ENCODE results near the gene NR2F2. TPM values are rescaled to one million over a fixed set of nuclear protein-coding genes. Genes with fewer than 3 reads are reported as not detected.
"Not testable (repeated sequence)": the region's sequence is repeated elsewhere in the genome, so short reads cannot be mapped to it uniquely, and the experiment has no call there.

The NR2F2 gene
- total RNA-seq, 1 experiment from 2014 or later, result 16.2 TPM

DNA sequence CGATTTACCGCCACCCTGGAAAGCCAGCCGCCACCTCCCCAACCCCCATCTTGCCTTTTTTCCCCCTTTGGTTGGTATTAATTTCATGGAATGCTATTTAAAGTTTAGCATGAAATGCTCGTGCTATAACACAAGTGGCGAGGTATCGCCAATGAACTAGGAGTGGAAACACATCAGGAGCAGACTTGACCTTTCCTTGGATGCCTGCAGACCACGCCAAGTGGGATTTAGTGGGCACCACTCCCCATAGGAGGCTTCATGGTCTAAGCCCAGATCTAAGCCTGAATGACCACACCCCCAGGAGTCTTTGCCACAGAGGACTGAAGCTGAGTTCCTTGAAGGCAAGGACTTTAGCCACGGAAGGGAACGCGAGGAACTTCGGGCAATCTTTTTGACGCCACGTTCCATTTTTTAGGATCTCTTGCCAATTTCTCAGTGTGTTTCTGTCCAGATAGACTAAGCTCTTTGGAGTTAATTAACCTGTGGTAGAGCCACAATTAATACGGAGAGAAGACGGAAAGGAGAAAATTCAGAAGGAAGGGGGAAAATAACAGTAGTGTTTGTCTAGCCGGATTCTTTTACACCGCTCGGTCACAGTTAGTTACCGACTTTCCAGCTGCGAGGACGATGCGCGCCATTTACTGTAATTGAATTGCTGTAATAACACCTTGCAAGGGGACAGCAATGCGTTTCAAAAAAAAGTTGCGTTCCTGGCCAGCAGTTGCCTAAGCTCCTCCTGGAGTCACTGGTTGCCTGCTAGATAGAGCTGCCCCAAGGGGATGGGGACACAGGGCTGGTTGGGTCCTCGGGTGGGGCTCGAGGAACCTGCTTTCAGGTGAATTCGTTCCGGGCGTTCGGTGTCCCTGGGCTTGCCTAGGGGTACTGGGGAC lies 37.1 kb downstream of the NR2F2 start:
- DNase-seq (ENCODE audit: low spot score), result no peak

DNA sequence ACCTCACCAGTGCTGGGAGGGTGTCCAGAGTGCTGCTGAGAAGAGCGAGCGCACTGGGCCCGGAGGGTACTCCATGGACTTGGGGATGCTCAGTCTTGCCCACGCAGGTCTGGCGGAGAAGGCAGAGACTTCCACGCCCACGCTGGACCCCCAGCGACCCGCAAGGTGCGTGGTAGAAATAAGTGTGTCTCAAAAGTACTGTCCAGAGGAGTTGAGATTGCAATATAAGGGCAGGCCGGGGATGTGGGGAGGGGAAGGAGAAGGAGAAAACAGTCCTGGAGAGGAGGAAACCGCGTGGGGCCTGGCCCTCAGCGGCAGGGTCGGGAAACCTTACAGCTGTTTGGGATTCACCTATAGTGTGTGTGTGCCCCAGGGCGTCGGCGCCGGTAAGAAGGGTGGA lies 38.9 kb downstream of the NR2F2 start:
- DNase-seq (ENCODE audit: low spot score), result no peak

DNA sequence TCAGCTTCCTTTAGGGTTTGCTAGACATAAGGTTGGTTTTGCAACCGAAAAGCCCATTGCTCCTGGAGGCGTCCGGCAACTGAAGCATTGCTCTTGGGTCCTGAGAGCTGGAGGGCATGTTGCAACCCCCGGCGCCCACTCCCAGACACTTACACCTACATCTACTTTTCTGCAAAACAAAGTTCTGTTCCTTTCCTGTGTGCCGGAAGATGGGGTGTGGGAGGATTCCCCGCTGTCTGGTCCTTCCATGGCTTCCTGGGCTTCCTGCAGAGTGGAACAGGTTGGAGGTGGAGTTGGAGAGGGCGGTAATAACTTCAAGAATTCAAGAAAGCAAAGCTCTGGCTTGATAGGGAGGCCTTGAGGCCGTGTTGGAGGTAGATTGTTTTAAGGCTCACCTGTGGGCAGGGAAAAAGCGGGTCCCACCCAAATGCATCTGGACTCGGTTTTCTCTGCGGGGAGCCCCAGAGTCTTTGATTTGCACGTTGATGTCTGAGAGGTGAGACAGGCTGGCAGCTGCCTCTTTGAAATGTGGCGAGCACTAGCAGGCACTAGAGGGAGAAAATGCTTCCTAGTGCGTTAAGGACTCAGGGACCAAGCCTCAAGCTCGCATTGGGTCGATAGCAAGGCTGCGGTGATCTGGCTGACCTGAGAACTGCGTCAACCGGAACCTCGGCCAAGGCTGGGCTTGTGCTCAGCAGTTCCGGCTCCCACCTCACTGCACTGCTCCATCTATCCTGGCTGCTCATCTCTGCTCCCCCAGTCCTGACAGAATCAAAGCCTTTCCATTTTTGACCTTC lies 39.5 kb downstream of the NR2F2 start:
- no peak for DNase-seq (ENCODE audit: low spot score)

DNA sequence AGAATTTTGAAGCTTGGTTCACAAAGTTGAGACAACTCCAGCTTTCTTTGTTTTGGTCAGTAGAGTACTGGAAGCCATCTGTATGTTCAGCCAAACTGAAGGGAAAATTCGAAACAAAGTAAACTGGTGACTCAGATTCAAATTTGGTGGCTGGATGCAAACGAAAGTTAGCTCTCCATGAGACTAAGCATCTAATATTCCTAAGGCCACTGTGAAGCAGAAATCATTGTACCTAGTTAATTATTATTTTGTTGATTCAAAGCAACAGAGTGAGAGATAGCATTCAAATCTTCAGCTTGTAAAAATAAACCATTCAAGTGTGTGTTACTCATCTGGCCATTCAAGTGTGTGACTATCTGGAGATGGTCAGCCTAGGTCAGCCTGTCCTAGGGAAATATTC lies 42.1 kb downstream of the NR2F2 start:
- no peak for DNase-seq (ENCODE audit: low spot score)

DNA sequence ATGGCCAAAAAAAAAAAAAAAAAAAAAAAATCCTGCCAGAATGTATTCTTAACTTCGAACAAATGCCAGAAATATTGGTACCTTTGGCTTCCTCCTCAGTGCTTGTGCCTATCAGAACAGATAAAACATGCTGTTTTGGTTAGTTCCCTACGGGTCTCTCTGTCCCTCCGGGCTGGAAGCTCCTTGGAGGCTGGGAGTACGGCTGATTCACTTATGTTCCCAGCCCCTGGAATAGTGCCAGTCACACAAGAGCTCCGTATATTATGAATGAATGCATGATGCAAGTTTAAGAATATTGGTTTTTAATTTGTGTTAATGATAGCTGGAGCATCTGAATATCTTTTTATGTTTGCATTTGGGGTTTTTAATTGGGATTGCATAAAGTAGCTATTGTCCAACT lies 44.0 kb downstream of the NR2F2 start:
- DNase-seq (ENCODE audit: low spot score), result no peak

DNA sequence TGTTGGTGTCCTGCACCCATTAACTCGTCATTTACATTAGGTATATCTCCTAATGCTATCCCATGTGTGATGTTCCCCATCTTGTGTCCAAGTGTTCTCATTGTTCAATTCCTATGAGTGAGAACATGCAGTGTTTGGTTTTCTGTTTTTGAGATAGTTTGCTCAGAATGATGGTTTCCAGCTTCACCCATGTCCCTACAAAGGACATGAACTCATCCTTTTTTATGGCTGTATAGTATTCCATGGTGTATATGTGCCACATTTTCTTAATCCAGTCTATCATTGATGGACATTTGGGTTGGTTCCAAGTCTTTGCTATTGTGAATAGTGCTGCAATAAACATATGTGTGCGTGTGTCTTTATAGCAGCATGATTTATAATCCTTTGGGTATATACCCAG lies 49.1 kb downstream of the NR2F2 start:
- not testable (repeated sequence) for DNase-seq (ENCODE audit: low spot score)

DNA sequence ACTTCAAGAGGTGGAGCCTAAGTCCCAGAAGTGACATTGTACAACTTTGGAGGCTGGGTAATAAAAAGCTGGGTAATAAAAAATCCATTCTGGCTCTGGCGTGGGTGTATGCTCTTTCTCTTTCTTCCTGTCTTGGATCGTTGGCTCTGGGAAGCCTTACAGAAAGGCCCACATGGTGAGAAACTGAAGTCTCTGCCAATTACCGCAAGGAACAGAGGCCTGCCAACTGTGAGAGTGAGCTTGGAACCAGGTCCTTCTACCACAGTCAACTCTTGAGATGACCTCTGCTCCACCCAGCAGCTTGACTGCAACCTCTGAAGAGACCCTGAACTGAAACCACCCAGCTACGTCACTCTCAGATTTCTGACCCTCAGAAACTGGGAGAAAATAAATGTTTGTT lies 51.0 kb downstream of the NR2F2 start:
- DNase-seq (ENCODE audit: low spot score), result no peak

DNA sequence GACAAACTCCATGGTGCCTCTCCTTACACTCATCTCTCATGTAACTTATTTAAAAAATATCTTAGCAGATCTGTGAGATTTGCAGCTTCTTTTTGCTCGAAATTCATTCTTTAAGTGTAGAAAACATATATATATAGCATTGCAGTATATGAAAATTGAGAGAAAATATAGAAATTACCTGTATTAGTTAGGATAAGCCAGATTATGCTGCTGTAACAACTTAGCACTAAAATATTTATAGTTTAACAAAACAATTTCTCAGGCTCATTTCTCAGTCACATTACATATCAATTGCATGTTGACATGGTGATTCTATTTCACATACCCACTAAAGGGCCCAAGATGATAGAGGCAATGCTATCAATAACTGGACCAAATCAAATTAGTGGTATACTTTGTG lies 54.7 kb downstream of the NR2F2 start:
- no peak for DNase-seq (ENCODE audit: low spot score)

DNA sequence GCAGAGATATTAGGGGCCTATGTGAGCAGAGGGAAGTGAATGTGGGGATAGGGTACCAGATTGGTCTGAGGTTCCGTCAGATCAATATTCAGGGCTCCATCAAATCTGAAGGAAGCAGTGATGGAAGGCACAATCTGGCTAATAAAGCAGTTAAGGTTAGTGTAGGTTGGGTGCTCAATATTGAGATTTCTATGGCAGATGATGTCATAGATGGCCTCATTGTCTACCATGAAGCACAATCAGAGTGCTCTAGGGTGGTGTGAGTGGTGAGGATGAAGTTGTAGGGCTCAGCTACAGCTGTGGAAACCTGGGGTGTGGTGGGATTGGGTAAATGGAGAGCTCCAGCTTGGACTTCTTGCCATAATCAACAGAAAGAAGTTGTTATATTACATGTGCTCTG lies 58.2 kb downstream of the NR2F2 start:
- no peak for DNase-seq (ENCODE audit: low spot score)
